GM12892 (cell line): Measurements from ENCODE around the gene GNB1.

Experiments used
- POLR2A ChIP-seq: IDR thresholded peaks from 2 replicates; pipeline ENCODE4 v1.6.1; 2011; ENCODE audit warnings: low read depth, low read length, control low read depth
- POLR2AphosphoS5 ChIP-seq: IDR thresholded peaks from 2 replicates; pipeline ENCODE4 v1.6.1; 2011; ENCODE audit warnings: low read depth, low read length, control low read depth
- TAF1 ChIP-seq: IDR thresholded peaks from 2 replicates; pipeline ENCODE4 v1.6.1; 2011; ENCODE audit warnings: low read depth, mild to moderate bottlenecking, control low read depth, low read length, borderline replicate concordance

- no peak for TF ChIP-seq POLR2A
- TF ChIP-seq POLR2AphosphoS5: no peak
- TF ChIP-seq TAF1: no peak
Observed at GRCh38 chr1:1785666-1786065, 105.2 kb downstream of the GNB1 start.
